Liver (tissue), 9 donors: Measurements from ENCODE around the gene CLN5. TPM values are rescaled to one million over a fixed set of nuclear protein-coding genes. Genes with fewer than 3 reads are reported as not detected.

Experiments used
- DNase-seq: peaks from one replicate; pipeline ENCODE4 v3.0.0-alpha.2; 2017; ENCODE audit warnings: low spot score
- H3K27ac ChIP-seq, 2 donors: one replicate each; pipeline ENCODE4 v1.7.0; 2013; ENCODE audit warnings: inconsistent platforms in 2 of 2, low read length in 2 of 2, control low read depth in 1 of 2, low read depth in 1 of 2, mild to moderate bottlenecking in 1 of 2
- H3K27me3 ChIP-seq, 4 donors: one replicate each; pipeline versions ENCODE4 v1.6.1 to v1.7.0; 2013; ENCODE audit warnings: low read length in 3 of 4, inconsistent platforms in 1 of 4, mild to moderate bottlenecking in 1 of 4, moderate library complexity in 1 of 4; ENCODE audit not compliant: control insufficient read depth in 4 of 4, insufficient read depth in 4 of 4
- H3K36me3 ChIP-seq, 4 donors: one replicate each; pipeline versions ENCODE4 v1.6.1 to v1.7.0; 2013; ENCODE audit warnings: low read length in 3 of 4, mild to moderate bottlenecking in 3 of 4, low read depth in 1 of 4, moderate library complexity in 1 of 4; ENCODE audit not compliant: control insufficient read depth in 4 of 4, insufficient read depth in 3 of 4
- H3K4me1 ChIP-seq, 4 donors: one replicate each; pipeline versions ENCODE4 v1.6.1 to v1.7.0; 2013; ENCODE audit warnings: low read length in 3 of 4, mild to moderate bottlenecking in 3 of 4, moderate library complexity in 1 of 4; ENCODE audit not compliant: control insufficient read depth in 4 of 4, insufficient read depth in 4 of 4
- H3K4me3 ChIP-seq, 3 donors: one replicate each; pipeline versions ENCODE4 v1.6.1 to v1.7.0; 2013; ENCODE audit warnings: low read length in 3 of 3, control low read depth in 1 of 3, low read depth in 1 of 3, mild to moderate bottlenecking in 1 of 3
- H3K9ac ChIP-seq, 2 donors: one replicate each; pipeline ENCODE4 v1.7.0; 2013; ENCODE audit warnings: low read length in 2 of 2, mild to moderate bottlenecking in 2 of 2, moderate library complexity in 2 of 2, control low read depth in 1 of 2, low read depth in 1 of 2
- H3K9me3 ChIP-seq, 4 donors: one replicate each; pipeline versions ENCODE4 v1.6.1 to v1.7.0; 2013; ENCODE audit warnings: low read length in 3 of 4; ENCODE audit not compliant: control insufficient read depth in 4 of 4
- CTCF ChIP-seq: fragments of 150-350 bp; IDR thresholded peaks from 2 replicates; pipeline ENCODE4 v1.5.1; 2017; ENCODE audit warnings: improper control_type of control experiment, low read depth, low read length; ENCODE audit not compliant: missing input control
- EGR1 ChIP-seq, 2 donors: IDR thresholded peaks; 2 replicates each; pipeline ENCODE4 v1.6.1; 2016 to 2018; ENCODE audit warnings: antibody characterized with exemption in 2 of 2, low read depth in 2 of 2
- FOXA1 ChIP-seq: IDR thresholded peaks from 2 replicates; pipeline ENCODE4 v1.6.1; 2016; ENCODE audit warnings: antibody characterized with exemption
- FOXA2 ChIP-seq: IDR thresholded peaks from 2 replicates; pipeline ENCODE4 v1.6.1; 2016; ENCODE audit warnings: antibody characterized with exemption
- GABPA ChIP-seq, 2 donors: IDR thresholded peaks in 1 of 2; conservative IDR thresholded peaks in 1 of 2; 2 replicates each; pipeline ENCODE4 v1.6.1; 2016; ENCODE audit warnings: antibody characterized with exemption in 2 of 2, mild to moderate bottlenecking in 1 of 2, moderate library complexity in 1 of 2
- HNF4A ChIP-seq, 2 donors: conservative IDR thresholded peaks; 2 replicates each; pipeline ENCODE4 v1.6.1; 2016; ENCODE audit warnings: antibody characterized with exemption in 2 of 2, mild to moderate bottlenecking in 2 of 2
- HNF4G ChIP-seq: IDR thresholded peaks from 2 replicates; pipeline ENCODE4 v1.6.1; 2016; ENCODE audit warnings: antibody characterized with exemption
- JUND ChIP-seq, 2 donors: IDR thresholded peaks; 2 replicates each; pipeline ENCODE4 v1.6.1; 2016; ENCODE audit warnings: antibody characterized with exemption in 2 of 2
- NR2F2 ChIP-seq: IDR thresholded peaks from 2 replicates; pipeline ENCODE4 v1.6.1; 2016; ENCODE audit warnings: antibody characterized with exemption
- REST ChIP-seq: IDR thresholded peaks from 2 replicates; pipeline ENCODE4 v1.6.1; 2016; ENCODE audit warnings: antibody characterized with exemption, mild to moderate bottlenecking
- RXRA ChIP-seq, 2 donors: IDR thresholded peaks; 2 replicates each; pipeline ENCODE4 v1.6.1; 2017 to 2018; ENCODE audit warnings: antibody characterized with exemption in 2 of 2, mild to moderate bottlenecking in 1 of 2
- SP1 ChIP-seq: IDR thresholded peaks from 2 replicates; pipeline ENCODE4 v1.6.1; 2018; ENCODE audit warnings: antibody characterized with exemption, mild to moderate bottlenecking
- TAF1 ChIP-seq: conservative IDR thresholded peaks from 2 replicates; pipeline ENCODE4 v1.6.1; 2016; ENCODE audit warnings: antibody characterized with exemption, mild to moderate bottlenecking
- YY1 ChIP-seq: IDR thresholded peaks from 2 replicates; pipeline ENCODE4 v1.6.1; 2016; ENCODE audit warnings: antibody characterized with exemption, mild to moderate bottlenecking
- ZBTB33 ChIP-seq: IDR thresholded peaks from 2 replicates; pipeline ENCODE4 v1.6.1; 2016; ENCODE audit warnings: antibody characterized with exemption
- WGBS: extraction: QIAGEN DNeasy Blood & Tissue Kit; methylation state at CpG from one replicate; pipeline ENCODE4 v1.1.7; 2013; 5-methylcytosine and 5-hydroxymethylcytosine counted together
- polyA plus RNA-seq, 2 donors: library from polyadenylated mRNA; stranded (reverse) in 1 of 2; unstranded in 1 of 2; fragments of 200-250 nt in 1 of 2; fragments of >200 nt in 1 of 2; fragmentation: Nextera tagmentation in 1 of 2; extraction: Ambion mirVana in 1 of 2; gene quantifications; one replicate each; pipeline versions ENCODE4 v1.2.1 to v1.2.3, GENCODE V29; 2013 to 2015
- total RNA-seq, 2 donors: library from RNA; depleted of rRNA; stranded (reverse); fragments of >200 nt; gene quantifications; one replicate each; pipeline ENCODE4 v1.2.3, GENCODE V29; 2014
- donor health status: healthy.
- donor health status: healthy.
- donor health status: healthy.
- donor health status: healthy.
- donor health status: healthy.

CLN5 gene
- total and polyA plus RNA-seq, 4 donors, result 11.6 to 18.2 (median 14.8) TPM

GRCh38 chr13:76965759-76966421 lies 26.0 kb upstream of the CLN5 start:
- no peaks in the 10 kb centered on the region for H3K4me1 ChIP-seq
- TF ChIP-seq HNF4G, result no peak
- TF ChIP-seq NR2F2, result no peak
- no peak overlapping the region for H3K9ac ChIP-seq
- no peaks in the 10 kb centered on the region for H3K9me3 ChIP-seq
- H3K36me3 ChIP-seq, result no peaks in the 10 kb centered on the region
- no peak for DNase-seq
- no peak overlapping the region for H3K27ac ChIP-seq
- WGBS, result 58% methylated on average over 6 of the region's 6 CpGs
- peaks cover 0 to 2% (median 0%) of the 10 kb centered on the region in 4 donors for H3K27me3 ChIP-seq
- no peak overlapping the region for H3K4me3 ChIP-seq

GRCh38 chr13:76967031-76967430 lies 24.9 kb upstream of the CLN5 start:
- peaks cover 0 to 2% (median 0%) of the 10 kb centered on the region in 4 donors for H3K27me3 ChIP-seq

More at GRCh38 chr13:76967031-76967430, 24.9 kb upstream of the CLN5 start:
- Histone ChIP-seq H3K4me1 (no peaks in the 10 kb centered on the region), H3K9me3 (no peaks in the 10 kb centered on the region), H3K27ac (no peak overlapping the region), H3K36me3 (no peaks in the 10 kb centered on the region), H3K9ac (no peak overlapping the region), H3K4me3 (no peak overlapping the region)
- TF ChIP-seq CTCF (no peak), ZBTB33 (no peak), RXRA (IDR thresholded peaks at IDR 0.05) (no peak), FOXA1 (no peak), YY1 (no peak), NR2F2 (no peak), GABPA (IDR thresholded peaks at IDR 0.05 in 1 of 2, conservative IDR thresholded peaks at IDR 0.05 in 1 of 2) (no peak), SP1 (no peak), REST (no peak), EGR1 (IDR thresholded peaks at IDR 0.05; ENCODE audit: low read depth in 2 of 2) (no peak), TAF1 (no peak), FOXA2 (no peak), JUND (IDR thresholded peaks at IDR 0.05) (no peak), HNF4A (conservative IDR thresholded peaks at IDR 0.05) (no peak)
- no peak for DNase-seq
- WGBS, result 84% methylated on average over 6 of the region's 6 CpGs
